Measurements from ENCODE around the gene AKNA. TPM values are rescaled to one million over a fixed set of nuclear protein-coding genes. Genes with fewer than 3 reads are reported as not detected.

Gene AKNA
- total and polyA plus RNA-seq, 2 of the 8 experiments (the other 6 are each of a cell fraction or from before 2014, with no cell fraction given): 21.0 to 27.4 TPM

DNA sequence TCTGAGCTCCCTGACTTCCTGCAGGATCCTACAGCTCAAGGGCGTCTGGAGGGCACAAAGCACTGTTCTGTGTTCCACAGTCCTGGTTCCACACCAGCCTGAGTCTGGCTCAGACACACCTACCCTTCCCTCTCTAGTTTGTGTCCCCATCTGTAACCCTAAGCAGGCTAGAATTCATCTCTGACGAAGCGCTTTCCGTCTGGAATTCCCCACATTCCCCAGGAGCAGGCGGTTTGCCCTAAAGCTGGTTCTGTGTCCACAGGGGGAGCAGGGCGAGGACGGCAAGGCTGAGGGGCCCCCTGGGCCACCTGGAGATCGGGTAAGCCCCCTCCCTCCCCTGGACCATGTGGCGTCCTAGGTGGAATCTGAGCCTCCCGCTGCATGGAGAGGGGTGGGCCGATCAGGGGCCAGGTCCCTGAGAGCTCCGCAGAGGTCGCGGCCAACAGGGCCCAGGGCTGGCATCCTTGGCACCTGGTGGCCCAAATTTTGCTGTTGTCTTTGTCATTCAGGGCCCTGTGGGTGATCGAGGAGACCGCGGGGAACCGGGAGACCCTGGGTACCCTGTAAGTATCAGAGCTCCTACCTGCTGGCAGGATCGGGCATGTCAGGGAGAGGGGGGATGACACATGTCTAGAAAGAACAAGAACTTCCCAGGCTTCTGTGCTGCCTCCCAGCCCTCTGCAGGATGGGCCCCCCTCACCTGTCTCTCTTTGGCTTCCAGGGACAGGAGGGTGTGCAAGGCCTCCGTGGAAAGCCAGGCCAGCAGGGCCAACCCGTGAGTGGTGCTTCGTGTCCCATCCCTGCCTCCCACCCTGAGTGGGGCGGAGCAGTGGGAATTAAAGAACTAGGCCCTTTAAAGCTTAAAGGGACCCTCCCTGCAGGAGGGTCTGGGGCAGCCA lies 99.3 kb downstream of the AKNA start (continued):
- TF ChIP-seq RXRA (IDR thresholded peaks at IDR 0.05; ENCODE audit: insufficient read depth, low read depth, low read length): no peak
- no peak for TF ChIP-seq NANOG (IDR thresholded peaks at IDR 0.05; ENCODE audit: insufficient read depth, low read depth, low read length, poor library complexity, severe bottlenecking)
- TF ChIP-seq TAF7 (optimal IDR thresholded peaks at IDR 0.05; ENCODE audit: borderline replicate concordance, low read depth, low read length): no peak
